Measurements from ENCODE around the gene PRKG1. TPM values are rescaled to one million over a fixed set of nuclear protein-coding genes. Genes with fewer than 3 reads are reported as not detected.
A peak's percentile ranks its signal among the peaks of the same experiment; 100 is the strongest.

PRKG1 gene
- total RNA-seq, 1 donor from 2014 or later, result 26.4 TPM

- no peak overlapping the region for H3K4me3 Mint-ChIP-seq
- Histone ChIP-seq H3K9ac (no peak overlapping the region), H3K9me3 (ENCODE audit: low read depth) (peaks cover 3% of the 10 kb centered on the region), H3F3A (ENCODE audit: low read depth) (no peaks in the 10 kb centered on the region), H3K4me2 (no peak overlapping the region), H3K27me3 (no peaks in the 10 kb centered on the region), H2AFZ (replicated peaks) (peak overlapping the region; percentile 23), H3K27ac (peak overlapping the region; percentile 50), H3K36me3 (no peaks in the 10 kb centered on the region), H4K20me1 (ENCODE audit: low read depth) (no peaks in the 10 kb centered on the region), H3K4me3 (no peak overlapping the region), H3K79me2 (ENCODE audit: low read depth) (no peaks in the 10 kb centered on the region), H3K4me1 (peaks cover 11% of the 10 kb centered on the region)
- peaks cover 7% of the 10 kb centered on the region for H3K4me1 Mint-ChIP-seq
- peak; percentile 17 for DNase-seq (ENCODE audit: low spot score)
- H3K36me3 Mint-ChIP-seq, result no peaks in the 10 kb centered on the region
- peaks cover 2% of the 10 kb centered on the region for H3K27me3 Mint-ChIP-seq (ENCODE audit: insufficient read depth, low read depth)
- no peak for TF ChIP-seq CTCF (IDR thresholded peaks at IDR 0.05)
- TF ChIP-seq EZH2 (IDR thresholded peaks at IDR 0.05), result no peak
- no peak for TF ChIP-seq EZH2phosphoT487 (IDR thresholded peaks at IDR 0.05)
- H3K9me3 Mint-ChIP-seq, result peaks cover 4% of the 10 kb centered on the region
- no peak overlapping the region for H3K27ac Mint-ChIP-seq
These were observed 545.1 kb downstream of the PRKG1 start for GRCh38 chr10:51619365-51619764.

- Histone ChIP-seq H3K36me3 (no peaks in the 10 kb centered on the region), H2AFZ (replicated peaks) (no peak overlapping the region), H3K4me1 (peaks cover 11% of the 10 kb centered on the region), H3F3A (ENCODE audit: low read depth) (no peaks in the 10 kb centered on the region), H3K27ac (no peak overlapping the region), H3K9me3 (ENCODE audit: low read depth) (no peaks in the 10 kb centered on the region), H3K4me3 (no peak overlapping the region), H4K20me1 (ENCODE audit: low read depth) (no peaks in the 10 kb centered on the region), H3K79me2 (ENCODE audit: low read depth) (no peaks in the 10 kb centered on the region), H3K9ac (no peak overlapping the region), H3K27me3 (no peaks in the 10 kb centered on the region), H3K4me2 (no peak overlapping the region)
- H3K27me3 Mint-ChIP-seq (ENCODE audit: insufficient read depth, low read depth), result peaks cover 2% of the 10 kb centered on the region
- H3K27ac Mint-ChIP-seq, result no peak overlapping the region
- H3K36me3 Mint-ChIP-seq, result no peaks in the 10 kb centered on the region
- no peak for DNase-seq (ENCODE audit: low spot score)
- TF ChIP-seq CTCF (IDR thresholded peaks at IDR 0.05) (no peak), EZH2 (IDR thresholded peaks at IDR 0.05) (no peak), EZH2phosphoT487 (IDR thresholded peaks at IDR 0.05) (no peak)
- H3K4me1 Mint-ChIP-seq, result peaks cover 7% of the 10 kb centered on the region
- H3K4me3 Mint-ChIP-seq, result no peak overlapping the region
- H3K9me3 Mint-ChIP-seq, result no peaks in the 10 kb centered on the region
These were observed 545.8 kb downstream of the PRKG1 start for GRCh38 chr10:51620131-51620530.

- Histone ChIP-seq H3K4me1 (peaks cover 10% of the 10 kb centered on the region), H3K27ac (no peak overlapping the region), H3K36me3 (no peaks in the 10 kb centered on the region), H3F3A (ENCODE audit: low read depth) (no peaks in the 10 kb centered on the region), H3K27me3 (no peaks in the 10 kb centered on the region), H3K4me2 (no peak overlapping the region), H4K20me1 (ENCODE audit: low read depth) (no peaks in the 10 kb centered on the region), H3K9me3 (ENCODE audit: low read depth) (no peaks in the 10 kb centered on the region), H3K4me3 (no peak overlapping the region), H3K79me2 (ENCODE audit: low read depth) (no peaks in the 10 kb centered on the region), H2AFZ (replicated peaks) (no peak overlapping the region), H3K9ac (no peak overlapping the region)
- no peak overlapping the region for H3K4me3 Mint-ChIP-seq
- H3K4me1 Mint-ChIP-seq, result peaks cover 7% of the 10 kb centered on the region
- H3K27me3 Mint-ChIP-seq (ENCODE audit: insufficient read depth, low read depth), result no peaks in the 10 kb centered on the region
- DNase-seq (ENCODE audit: low spot score), result no peak
- TF ChIP-seq EZH2phosphoT487 (IDR thresholded peaks at IDR 0.05) (no peak), CTCF (IDR thresholded peaks at IDR 0.05) (no peak), EZH2 (IDR thresholded peaks at IDR 0.05) (no peak)
- no peaks in the 10 kb centered on the region for H3K36me3 Mint-ChIP-seq
- H3K9me3 Mint-ChIP-seq, result no peaks in the 10 kb centered on the region
- no peak overlapping the region for H3K27ac Mint-ChIP-seq
These were observed 549.7 kb downstream of the PRKG1 start for GRCh38 chr10:51624013-51624412.
